Ascending aorta (tissue), 2 donors: ENCODE data around the gene STARD4. TPM values are rescaled to one million over a fixed set of nuclear protein-coding genes. Genes with fewer than 3 reads are reported as not detected.

Experiments
- DNase-seq, 2 donors: peaks; one replicate each; pipeline ENCODE4 v3.0.0-alpha.2; 2019; ENCODE audit warnings: low spot score in 2 of 2
- H3K27ac ChIP-seq, 2 donors: fragments of 200-600 bp; sonication (generic); one replicate each; pipeline ENCODE4 v1.5.1; 2016 to 2017; ENCODE audit warnings: mild to moderate bottlenecking in 1 of 2
- H3K27me3 ChIP-seq: fragments of 200-600 bp; sonication (generic); one replicate; pipeline ENCODE4 v1.5.1; 2017
- H3K36me3 ChIP-seq, 2 donors: fragments of 200-600 bp; sonication (generic); one replicate each; pipeline ENCODE4 v1.5.1; 2016
- H3K4me1 ChIP-seq, 2 donors: fragments of 200-600 bp; sonication (generic); one replicate each; pipeline ENCODE4 v1.5.1; 2016 to 2017; ENCODE audit warnings: mild to moderate bottlenecking in 1 of 2
- H3K4me3 ChIP-seq, 2 donors: fragments of 200-600 bp; sonication (generic); one replicate each; pipeline ENCODE4 v1.5.1; 2016 to 2017; ENCODE audit warnings: mild to moderate bottlenecking in 1 of 2
- H3K9me3 ChIP-seq, 2 donors: fragments of 200-600 bp; sonication (generic); one replicate each; pipeline ENCODE4 v1.5.1; 2016
- CTCF ChIP-seq, 3 experiments: fragments of 200-600 bp in 2 of 3; fragments of 450-650 bp in 1 of 3; sonication (generic) in 2 of 3; IDR thresholded peaks; one replicate each; pipeline ENCODE4 v1.5.1; 2016 to 2019; ENCODE audit warnings: antibody characterized with exemption in 3 of 3, mild to moderate bottlenecking in 1 of 3, moderate library complexity in 1 of 3
- intact Hi-C: fragments of 100-400 bp; cut with DNase I; formaldehyde crosslinking; loops from one replicate; pipeline ENCODE4 v1.15.1; 2023
- total RNA-seq: library from RNA; depleted of rRNA; stranded (reverse); fragments of >200 nt; gene quantifications from one replicate; pipeline ENCODE4 v1.1.0, GENCODE V29; 2016

Gene STARD4
- total RNA-seq, 1 donor from 2014 or later, result 1.5 TPM

- H3K27me3 ChIP-seq, result no peaks in the 10 kb centered on the region
- no peak for TF ChIP-seq CTCF (IDR thresholded peaks at IDR 0.05)
- H3K9me3 ChIP-seq, result no peaks in the 10 kb centered on the region
- peaks cover 2 to 14% of the 10 kb centered on the region in 2 donors for H3K36me3 ChIP-seq
- DNase-seq, result no peak
- H3K27ac ChIP-seq, result no peak overlapping the region
- H3K4me3 ChIP-seq, result no peak overlapping the region
- H3K4me1 ChIP-seq, result no peaks in the 10 kb centered on the region
- intact Hi-C loops, result no loop called here
Observed at GRCh38 chr5:111502956-111503355, 9.4 kb downstream of the STARD4 start.

GRCh38 chr5:111498346-111498745 is 14.0 kb downstream of the STARD4 start:
- H3K4me1 ChIP-seq, result no peaks in the 10 kb centered on the region
- H3K9me3 ChIP-seq, result no peaks in the 10 kb centered on the region
- no peak overlapping the region for H3K4me3 ChIP-seq
- peaks cover 2 to 14% of the 10 kb centered on the region in 2 donors for H3K36me3 ChIP-seq
- TF ChIP-seq CTCF (IDR thresholded peaks at IDR 0.05), result no peak
- H3K27ac ChIP-seq, result no peak overlapping the region
- no peak for DNase-seq
- intact Hi-C loops, result no loop called here
- H3K27me3 ChIP-seq, result no peaks in the 10 kb centered on the region

GRCh38 chr5:111495159-111495558 is 17.2 kb downstream of the STARD4 start:
- DNase-seq, result no peak
- Histone ChIP-seq H3K27me3 (no peaks in the 10 kb centered on the region), H3K4me1 (no peaks in the 10 kb centered on the region), H3K36me3 (peaks cover 2 to 14% of the 10 kb centered on the region in 2 donors), H3K9me3 (no peaks in the 10 kb centered on the region), H3K4me3 (no peak overlapping the region), H3K27ac (no peak overlapping the region)
- intact Hi-C loops, result no loop called here
- no peak for TF ChIP-seq CTCF (IDR thresholded peaks at IDR 0.05)

- Histone ChIP-seq H3K27me3 (no peaks in the 10 kb centered on the region), H3K36me3 (peaks cover 2 to 7% of the 10 kb centered on the region in 2 donors), H3K9me3 (no peaks in the 10 kb centered on the region), H3K4me3 (no peak overlapping the region), H3K4me1 (no peaks in the 10 kb centered on the region), H3K27ac (no peak overlapping the region)
- no peak for DNase-seq
- TF ChIP-seq CTCF (IDR thresholded peaks at IDR 0.05), result no peak
- intact Hi-C loops, result no loop called here
Observed at GRCh38 chr5:111494355-111494999, 17.9 kb downstream of the STARD4 start.

GRCh38 chr5:111493031-111493430 is 19.3 kb downstream of the STARD4 start:
- intact Hi-C loops, result no loop called here
- no peak overlapping the region for H3K4me3 ChIP-seq

More at GRCh38 chr5:111493031-111493430, 19.3 kb downstream of the STARD4 start:
- no peak for TF ChIP-seq CTCF (IDR thresholded peaks at IDR 0.05)
- DNase-seq, result no peak
- H3K9me3 ChIP-seq, result no peaks in the 10 kb centered on the region
- H3K27ac ChIP-seq, result no peak overlapping the region
- H3K4me1 ChIP-seq, result no peaks in the 10 kb centered on the region
- H3K36me3 ChIP-seq, result no peaks in the 10 kb centered on the region
- no peaks in the 10 kb centered on the region for H3K27me3 ChIP-seq
